Vagina (tissue), 2 donors: Measurements from ENCODE around the gene FAF2. TPM values are rescaled to one million over a fixed set of nuclear protein-coding genes. Genes with fewer than 3 reads are reported as not detected.
"Not testable (repeated sequence)": the region's sequence is repeated elsewhere in the genome, so short reads cannot be mapped to it uniquely, and the experiment has no call there.

Experiments used
- DNase-seq, 2 donors: peaks; one replicate each; pipeline ENCODE4 v3.0.0-alpha.2; 2017; ENCODE audit errors: extremely low spot score in 2 of 2
- H3K27ac ChIP-seq: fragments of 200-600 bp; sonication (generic); one replicate; pipeline ENCODE4 v1.5.1; 2019
- H3K27me3 ChIP-seq: fragments of 200-600 bp; sonication (generic); one replicate; pipeline ENCODE4 v1.5.1; 2019
- H3K36me3 ChIP-seq, 2 donors: fragments of 200-600 bp; sonication (generic); one replicate each; pipeline ENCODE4 v1.5.1; 2017 to 2019
- H3K4me1 ChIP-seq: fragments of 200-600 bp; sonication (generic); one replicate; pipeline ENCODE4 v1.5.1; 2019
- H3K4me3 ChIP-seq, 2 donors: fragments of 200-600 bp; sonication (generic); 1 replicate in 1 of 2; 2 replicates in 1 of 2; pipeline ENCODE4 v1.5.1; 2016 to 2019
- H3K9me3 ChIP-seq: fragments of 200-600 bp; sonication (generic); one replicate; pipeline ENCODE4 v1.5.1; 2019
- POLR2A ChIP-seq, 2 donors: fragments of 450-650 bp; IDR thresholded peaks; one replicate each; pipeline ENCODE4 v1.6.1; 2017; ENCODE audit warnings: antibody characterized with exemption in 2 of 2, mild to moderate bottlenecking in 2 of 2, moderate library complexity in 2 of 2
- POLR2AphosphoS5 ChIP-seq, 2 donors: sonication (generic); formaldehyde crosslinking; IDR thresholded peaks; one replicate each; pipeline ENCODE4 v1.9.0; 2017; ENCODE audit warnings: antibody characterized with exemption in 2 of 2, mild to moderate bottlenecking in 2 of 2, low read depth in 1 of 2; ENCODE audit not compliant: insufficient read depth in 1 of 2
- intact Hi-C: fragments of 100-400 bp; cut with DNase I; formaldehyde crosslinking; loops from one replicate; pipeline ENCODE4 v1.15.1; 2023
- total RNA-seq: library from RNA; depleted of rRNA; stranded (reverse); fragments of >200 nt; gene quantifications from one replicate; pipeline ENCODE4 v1.2.3, GENCODE V29; 2016
- TF ChIP-seq, protein P1 (sequence below), 3 experiments: fragments of 450-650 bp in 2 of 3; fragments of 200-600 bp in 1 of 3; sonication (generic) in 1 of 3; IDR thresholded peaks; one replicate each; pipeline ENCODE4 v1.5.1; 2017 to 2019; ENCODE audit warnings: antibody characterized with exemption in 3 of 3, mild to moderate bottlenecking in 2 of 3, moderate library complexity in 2 of 3

The FAF2 gene
- total RNA-seq, 1 donor from 2014 or later, result 25.3 TPM

DNA sequence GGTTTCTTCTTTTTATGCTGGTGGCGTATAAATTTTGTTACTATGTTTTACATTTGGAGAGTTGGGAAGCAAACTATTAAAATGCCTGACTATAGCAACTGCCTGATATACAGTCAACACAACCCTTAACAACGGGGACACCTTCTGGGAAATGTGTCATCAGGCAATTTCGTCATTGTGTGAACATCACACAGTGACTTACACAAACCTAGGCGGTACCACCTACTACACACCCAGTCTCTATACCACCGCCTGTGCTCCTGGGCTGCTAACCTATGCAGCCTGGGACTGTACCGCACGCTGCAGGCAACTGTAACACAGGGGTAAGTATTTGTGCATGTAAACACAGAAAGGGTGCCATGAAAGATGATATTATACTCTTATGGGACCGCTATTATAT, 99.6 kb downstream of the FAF2 start:
- Histone ChIP-seq H3K4me3 (no peak overlapping the region), H3K27me3 (no peaks in the 10 kb centered on the region), H3K27ac (no peak overlapping the region), H3K9me3 (no peaks in the 10 kb centered on the region), H3K4me1 (peaks cover 6% of the 10 kb centered on the region), H3K36me3 (no peaks in the 10 kb centered on the region)
- no peak for DNase-seq
- TF ChIP-seq POLR2A (IDR thresholded peaks at IDR 0.05), result no peak
- TF ChIP-seq, protein P1, sequence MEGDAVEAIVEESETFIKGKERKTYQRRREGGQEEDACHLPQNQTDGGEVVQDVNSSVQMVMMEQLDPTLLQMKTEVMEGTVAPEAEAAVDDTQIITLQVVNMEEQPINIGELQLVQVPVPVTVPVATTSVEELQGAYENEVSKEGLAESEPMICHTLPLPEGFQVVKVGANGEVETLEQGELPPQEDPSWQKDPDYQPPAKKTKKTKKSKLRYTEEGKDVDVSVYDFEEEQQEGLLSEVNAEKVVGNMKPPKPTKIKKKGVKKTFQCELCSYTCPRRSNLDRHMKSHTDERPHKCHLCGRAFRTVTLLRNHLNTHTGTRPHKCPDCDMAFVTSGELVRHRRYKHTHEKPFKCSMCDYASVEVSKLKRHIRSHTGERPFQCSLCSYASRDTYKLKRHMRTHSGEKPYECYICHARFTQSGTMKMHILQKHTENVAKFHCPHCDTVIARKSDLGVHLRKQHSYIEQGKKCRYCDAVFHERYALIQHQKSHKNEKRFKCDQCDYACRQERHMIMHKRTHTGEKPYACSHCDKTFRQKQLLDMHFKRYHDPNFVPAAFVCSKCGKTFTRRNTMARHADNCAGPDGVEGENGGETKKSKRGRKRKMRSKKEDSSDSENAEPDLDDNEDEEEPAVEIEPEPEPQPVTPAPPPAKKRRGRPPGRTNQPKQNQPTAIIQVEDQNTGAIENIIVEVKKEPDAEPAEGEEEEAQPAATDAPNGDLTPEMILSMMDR (IDR thresholded peaks at IDR 0.05), result no peak
- TF ChIP-seq POLR2AphosphoS5 (IDR thresholded peaks at IDR 0.05; ENCODE audit: insufficient read depth in 1 of 2, low read depth in 1 of 2), result no peak
- intact Hi-C loops, result no loop called here

- Histone ChIP-seq H3K4me3 (no peak within 1 kb of the TSS), H3K27me3 (no peaks in the 10 kb centered on the region), H3K9me3 (no peaks in the 10 kb centered on the region), H3K27ac (no peak within 1 kb of the TSS), H3K4me1 (peaks cover 2% of the 10 kb centered on the region), H3K36me3 (no peaks in the 10 kb centered on the region)
- DNase-seq, result no peak
- intact Hi-C loops, result no loop called here
- TF ChIP-seq POLR2A (IDR thresholded peaks at IDR 0.05), result no peak
- no peak for TF ChIP-seq POLR2AphosphoS5 (IDR thresholded peaks at IDR 0.05; ENCODE audit: insufficient read depth in 1 of 2, low read depth in 1 of 2)
Measured at GRCh38 chr5:176548967-176549444, 100.8 kb downstream of the FAF2 start, which contains the start of gene CDHR2. CDHR2 (plus strand) TSS chr5:176549342; CDS start chr5:176565353, 16,011 bp downstream.

GRCh38 chr5:176549871-176550270, 101.7 kb downstream of the FAF2 start:
- intact Hi-C loops, result no loop called here
- Histone ChIP-seq H3K4me1 (no peaks in the 10 kb centered on the region), H3K36me3 (no peaks in the 10 kb centered on the region), H3K27me3 (no peaks in the 10 kb centered on the region), H3K9me3 (no peaks in the 10 kb centered on the region), H3K4me3 (no peak overlapping the region), H3K27ac (no peak overlapping the region)
- TF ChIP-seq POLR2AphosphoS5 (IDR thresholded peaks at IDR 0.05; ENCODE audit: insufficient read depth in 1 of 2, low read depth in 1 of 2) (no peak), POLR2A (IDR thresholded peaks at IDR 0.05) (no peak)
- TF ChIP-seq, protein P1 (IDR thresholded peaks at IDR 0.05), result no peak
- no peak for DNase-seq

- Histone ChIP-seq H3K27ac (no peak overlapping the region), H3K4me1 (no peaks in the 10 kb centered on the region), H3K9me3 (no peaks in the 10 kb centered on the region), H3K36me3 (no peaks in the 10 kb centered on the region), H3K27me3 (no peaks in the 10 kb centered on the region), H3K4me3 (no peak overlapping the region)
- intact Hi-C loops, result no loop called here
- DNase-seq, result no peak
- TF ChIP-seq, protein P1 (IDR thresholded peaks at IDR 0.05), result no peak
- TF ChIP-seq POLR2AphosphoS5 (IDR thresholded peaks at IDR 0.05; ENCODE audit: insufficient read depth in 1 of 2, low read depth in 1 of 2) (no peak), POLR2A (IDR thresholded peaks at IDR 0.05) (no peak)
Measured at GRCh38 chr5:176550275-176550831, 102.2 kb downstream of the FAF2 start.

DNA sequence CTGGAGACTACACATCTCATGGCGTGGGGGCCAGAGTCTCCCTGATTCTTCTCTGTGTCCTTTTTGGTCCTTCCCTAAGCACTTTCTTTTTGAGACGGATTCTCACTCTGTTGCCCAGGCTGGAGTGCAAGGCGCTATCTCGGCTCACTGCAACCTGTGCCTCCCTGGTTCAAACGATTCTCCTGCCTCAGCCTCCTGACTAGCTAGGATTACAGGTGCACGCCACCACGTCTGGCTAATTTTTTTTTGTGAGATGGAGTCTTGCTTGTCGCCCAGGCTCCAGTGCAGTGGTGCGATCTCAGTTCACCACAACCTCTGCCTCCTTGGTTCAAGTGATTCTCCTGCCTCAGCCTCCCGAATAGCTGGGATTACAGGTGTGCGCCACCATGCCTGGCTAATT, 102.8 kb downstream of the FAF2 start:
- H3K27ac ChIP-seq, H3K36me3 ChIP-seq, H3K27me3 ChIP-seq, H3K4me1 ChIP-seq, H3K9me3 ChIP-seq, DNase-seq, intact Hi-C loops, H3K4me3 ChIP-seq: not testable (repeated sequence)

GRCh38 chr5:176552332-176552869, 104.2 kb downstream of the FAF2 start:
- no peaks in the 10 kb centered on the region for H3K27me3 ChIP-seq
- no peak overlapping the region for H3K4me3 ChIP-seq
- no peak for DNase-seq
- TF ChIP-seq, protein P1 (IDR thresholded peaks at IDR 0.05), result no peak
- TF ChIP-seq POLR2AphosphoS5 (IDR thresholded peaks at IDR 0.05; ENCODE audit: insufficient read depth in 1 of 2, low read depth in 1 of 2), result no peak
- TF ChIP-seq POLR2A (IDR thresholded peaks at IDR 0.05), result no peak
- H3K4me1 ChIP-seq, result no peaks in the 10 kb centered on the region
- H3K27ac ChIP-seq, result no peak overlapping the region
- intact Hi-C loops, result no loop called here
- no peaks in the 10 kb centered on the region for H3K36me3 ChIP-seq
- H3K9me3 ChIP-seq, result no peaks in the 10 kb centered on the region
